GM19099 (cell line): ENCODE results near the gene DHRSX.

Experiments
- POLR2A ChIP-seq: IDR thresholded peaks from 3 replicates; pipeline ENCODE4 v1.6.1; 2011; ENCODE audit warnings: low read depth; ENCODE audit not compliant: insufficient read length; ENCODE audit errors: extremely low read depth

Gene DHRSX

DNA sequence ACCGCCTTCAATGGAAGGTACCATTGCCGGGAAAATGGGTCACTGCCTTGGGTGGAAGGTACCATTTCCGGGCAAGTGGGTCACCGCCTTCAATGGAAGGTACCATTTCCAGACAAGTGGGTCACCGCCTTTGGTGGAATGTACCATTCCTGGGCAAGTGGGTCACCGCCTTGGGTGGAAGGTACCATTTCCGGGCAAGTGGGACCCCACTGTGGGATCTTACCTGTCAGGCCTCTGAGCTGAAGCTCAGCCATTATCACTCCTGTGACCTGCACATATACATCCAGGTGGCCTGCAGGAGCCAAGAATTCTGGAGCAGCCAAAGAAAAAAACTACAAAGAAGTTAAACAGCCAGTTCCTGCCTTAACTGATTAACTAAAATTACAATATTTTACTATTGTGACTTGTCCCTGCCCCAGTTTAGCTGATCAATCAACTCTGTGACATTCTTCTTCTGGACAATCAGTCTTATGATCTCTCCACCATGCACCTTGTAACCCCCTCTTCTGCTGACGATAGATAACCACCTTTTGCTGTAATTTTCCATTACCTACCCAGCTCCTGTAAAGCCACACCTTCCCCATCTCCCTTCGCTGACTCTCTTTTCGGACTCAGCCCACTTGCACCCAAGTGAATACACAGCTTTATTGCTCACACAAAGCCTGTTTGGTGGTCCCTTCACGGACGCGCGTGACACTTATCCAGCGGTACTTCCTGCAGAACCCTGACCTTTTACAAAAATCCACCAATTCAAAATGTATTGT is 313.2 kb downstream of the DHRSX start:
- no peak for TF ChIP-seq POLR2A

DNA sequence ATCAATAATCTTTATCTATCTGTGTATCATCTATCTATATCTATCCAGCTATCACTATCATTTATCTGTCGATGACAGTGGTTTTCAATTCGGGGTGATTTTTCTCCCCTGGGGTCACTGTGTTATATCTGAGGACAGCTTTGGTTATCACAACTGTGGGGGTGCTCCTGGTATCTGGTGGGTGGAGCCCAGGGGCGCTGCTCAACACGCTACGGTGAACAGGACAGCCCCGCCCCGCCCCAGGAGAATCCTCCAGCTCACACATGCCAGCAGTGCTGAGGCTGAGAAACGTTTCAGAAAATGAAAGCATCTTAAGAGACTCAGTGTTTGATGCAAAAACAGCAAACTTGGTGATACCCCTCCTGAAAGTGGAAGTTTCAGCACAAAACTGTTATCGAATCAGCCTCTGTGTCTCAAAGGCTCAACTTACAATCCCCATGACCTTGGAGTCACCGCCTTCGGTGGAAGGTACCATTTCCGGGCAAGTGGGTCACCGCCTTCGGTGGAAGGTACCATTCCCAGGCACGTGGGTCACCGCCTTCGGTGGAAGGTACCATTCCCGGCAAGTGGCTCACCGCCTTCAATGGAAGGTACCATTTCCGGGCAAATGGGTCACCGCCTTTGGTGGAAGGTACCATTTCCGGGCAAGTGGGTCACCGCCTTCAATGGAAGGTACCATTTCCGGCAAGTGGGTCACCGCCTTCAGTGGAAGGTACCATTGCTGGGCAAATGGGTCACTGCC is 315.3 kb downstream of the DHRSX start:
- no peak for TF ChIP-seq POLR2A

DNA sequence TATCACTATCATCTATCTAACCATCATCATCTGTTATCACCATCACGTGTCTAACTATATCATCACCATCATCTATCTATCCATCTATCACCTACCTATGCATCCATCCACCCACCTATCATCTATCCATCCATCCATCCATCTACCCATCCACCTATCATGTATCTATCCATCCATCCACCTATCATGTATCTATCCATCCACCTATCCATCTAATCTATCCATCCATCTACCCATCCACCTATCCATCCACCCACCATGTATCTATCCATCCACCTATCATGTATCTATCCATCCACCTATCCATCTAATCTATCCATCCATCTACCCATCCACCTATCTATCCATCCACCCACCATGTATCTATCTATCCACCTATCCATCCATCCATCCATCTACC is 316.7 kb downstream of the DHRSX start:
- no peak for TF ChIP-seq POLR2A

DNA sequence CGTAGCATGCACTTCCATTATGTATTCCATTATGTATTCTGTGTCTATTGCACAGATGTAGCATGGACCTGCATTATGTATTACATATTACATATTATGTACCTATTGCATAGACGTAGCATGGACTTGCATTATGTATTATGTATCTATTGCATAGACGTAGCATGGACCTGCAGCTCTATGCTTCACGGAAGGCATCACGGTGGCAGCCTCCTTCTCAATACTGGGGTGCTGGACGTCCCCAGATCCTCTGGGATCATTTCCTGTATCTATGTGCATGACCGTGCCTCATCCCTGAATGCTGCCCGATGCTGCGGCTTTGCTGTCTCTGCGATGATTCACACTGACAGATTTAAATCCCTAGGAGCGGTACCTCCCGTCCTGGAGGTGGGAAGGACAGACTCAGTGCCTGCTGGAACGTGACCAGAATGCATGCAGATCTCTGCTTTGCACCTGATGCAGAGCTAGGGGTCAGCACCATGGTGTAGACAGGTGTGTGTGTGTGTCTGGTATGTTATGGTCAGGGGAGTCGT is 317.5 kb downstream of the DHRSX start:
- no peak for TF ChIP-seq POLR2A

DNA sequence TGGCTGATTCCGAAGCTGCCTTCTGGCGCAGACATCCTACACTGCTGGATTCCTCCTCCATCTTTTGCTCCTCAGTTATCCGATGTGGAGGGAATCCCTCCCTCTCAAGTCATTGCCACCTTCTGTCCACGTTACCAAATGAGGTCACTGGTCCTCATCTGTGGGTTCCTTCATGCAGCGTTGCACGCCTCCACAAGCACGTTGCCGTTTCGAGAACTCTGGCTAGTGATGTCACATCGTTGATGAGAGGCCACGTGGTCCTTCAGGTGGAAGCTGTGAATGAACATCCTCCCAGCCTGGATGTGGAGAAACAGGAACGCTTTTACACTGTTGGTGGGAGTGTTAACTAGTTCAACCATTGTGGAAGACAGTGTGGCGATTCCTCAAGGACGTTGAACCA is 323.2 kb downstream of the DHRSX start:
- TF ChIP-seq POLR2A, result no peak

DNA sequence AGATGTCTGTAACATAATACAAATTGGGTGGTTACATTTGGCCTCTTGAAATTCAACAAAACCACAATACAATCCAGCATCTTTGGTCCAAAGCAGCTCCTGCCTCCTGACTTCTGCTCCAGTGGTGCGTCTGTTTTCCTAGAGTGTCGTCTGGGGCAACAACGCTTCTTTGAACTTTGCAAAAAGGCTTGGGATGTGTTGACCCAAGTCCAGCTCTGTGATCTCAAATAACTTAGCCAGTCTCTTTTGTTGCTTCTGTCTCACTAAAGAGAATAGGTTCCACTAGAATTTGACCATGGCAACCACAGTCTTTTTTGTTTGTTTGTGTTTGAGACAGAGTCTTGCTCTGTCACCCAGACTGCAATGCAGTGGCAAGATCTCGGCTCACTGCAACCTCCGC is 324.0 kb downstream of the DHRSX start:
- no peak for TF ChIP-seq POLR2A

DNA sequence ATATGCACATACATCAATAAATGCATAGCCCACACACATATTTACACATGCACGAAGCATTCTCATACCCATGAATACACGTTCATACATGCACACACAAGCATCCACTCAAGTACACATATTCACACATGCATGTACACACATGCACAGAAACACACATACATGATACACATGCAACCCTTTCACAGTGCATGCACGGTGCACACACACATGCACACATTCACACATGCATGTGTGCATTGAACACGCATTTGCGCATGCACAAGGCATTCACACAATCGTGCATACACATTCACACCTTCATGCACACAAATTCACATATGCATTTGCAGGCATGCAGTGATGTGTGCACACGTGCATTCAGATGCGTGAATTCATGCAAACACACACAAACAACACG is 324.5 kb downstream of the DHRSX start:
- no peak for TF ChIP-seq POLR2A

DNA sequence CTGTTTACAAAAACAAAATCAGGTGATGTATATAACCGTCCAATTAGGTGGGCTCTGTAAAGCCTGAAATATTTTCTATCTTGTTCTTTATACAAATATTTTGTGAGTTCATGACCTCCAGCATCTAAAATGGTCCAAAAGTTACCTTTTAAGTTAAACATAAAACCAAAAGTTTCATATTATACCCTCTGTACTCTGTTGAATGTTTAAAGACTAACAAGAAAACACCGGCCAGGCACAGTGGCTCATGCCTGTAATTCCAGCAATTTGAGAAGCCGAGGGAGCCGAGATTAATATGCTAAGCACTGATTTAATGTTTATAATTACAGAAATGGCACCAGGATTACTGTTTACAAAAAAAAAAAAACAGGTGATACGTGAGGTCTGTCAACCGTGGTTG is 328.4 kb downstream of the DHRSX start:
- TF ChIP-seq POLR2A, result no peak
